Suprapubic skin (tissue), 4 donors: ENCODE results near the gene SKI.

Experiments
- CTCF ChIP-seq, 2 donors: fragments of 200-600 bp in 1 of 2; fragments of 450-650 bp in 1 of 2; sonication (generic) in 1 of 2; IDR thresholded peaks; one replicate each; pipeline ENCODE4 v1.5.1; 2016 to 2019; ENCODE audit warnings: antibody characterized with exemption in 2 of 2, mild to moderate bottlenecking in 1 of 2, moderate library complexity in 1 of 2
- EP300 ChIP-seq: sonication (generic); formaldehyde crosslinking; IDR thresholded peaks from one replicate; pipeline ENCODE4 v1.6.1; 2017; ENCODE audit warnings: antibody characterized with exemption
- POLR2AphosphoS5 ChIP-seq, 3 donors: sonication (generic); formaldehyde crosslinking; IDR thresholded peaks; one replicate each; pipeline ENCODE4 v1.6.1; 2017; ENCODE audit warnings: antibody characterized with exemption in 3 of 3

GRCh38 chr1:2355373-2356261 lies 127.5 kb downstream of the SKI start:
- TF ChIP-seq POLR2AphosphoS5 (IDR thresholded peaks at IDR 0.05): no peak
- TF ChIP-seq CTCF (IDR thresholded peaks at IDR 0.05): no peak
- TF ChIP-seq EP300: no peak
